Osteoblast (primary cell): ENCODE results near the gene PPT2. TPM values are rescaled to one million over a fixed set of nuclear protein-coding genes. Genes with fewer than 3 reads are reported as not detected.
A peak's percentile ranks its signal among the peaks of the same experiment; 100 is the strongest.
"Not testable (repeated sequence)": the region's sequence is repeated elsewhere in the genome, so short reads cannot be mapped to it uniquely, and the experiment has no call there.

Experiments used
- DNase-seq: peaks from one replicate; pipeline ENCODE4 v3.0.0; 2011; ENCODE audit warnings: low spot score, mixed read lengths; ENCODE audit not compliant: insufficient read length; ENCODE audit errors: missing footprints
- H2AFZ ChIP-seq: 2 replicates; pipeline ENCODE4 v1.6.0; 2011; ENCODE audit warnings: mild to moderate bottlenecking, low read length
- H3K27ac ChIP-seq: 2 replicates; pipeline ENCODE4 v1.5.1; 2011; ENCODE audit warnings: mild to moderate bottlenecking, low read depth, low read length, moderate library complexity
- H3K27me3 ChIP-seq: 2 replicates; pipeline ENCODE4 v1.6.0; 2012; ENCODE audit warnings: mild to moderate bottlenecking, control low read depth, inconsistent platforms, low read length, moderate library complexity; ENCODE audit not compliant: insufficient read depth
- H3K36me3 ChIP-seq: 2 replicates; pipeline ENCODE4 v1.5.1; 2011; ENCODE audit warnings: mild to moderate bottlenecking, low read length, control low read depth, moderate library complexity; ENCODE audit not compliant: insufficient read depth
- H3K4me1 ChIP-seq: 2 replicates; pipeline ENCODE4 v1.5.1; 2011; ENCODE audit warnings: mild to moderate bottlenecking, low read length, control low read depth, moderate library complexity; ENCODE audit not compliant: insufficient read depth
- H3K4me2 ChIP-seq: 2 replicates; pipeline ENCODE4 v1.6.0; 2011; ENCODE audit warnings: mild to moderate bottlenecking, low read length; ENCODE audit not compliant: insufficient read depth
- H3K4me3 ChIP-seq: fragments of 200-600 bp; sonication (generic); 3 replicates; pipeline ENCODE4 v1.5.1; 2012; ENCODE audit warnings: mild to moderate bottlenecking, low read length, inconsistent platforms; ENCODE audit not compliant: insufficient read depth
- H3K79me2 ChIP-seq: 2 replicates; pipeline ENCODE4 v1.6.0; 2012; ENCODE audit warnings: mild to moderate bottlenecking, low read length, control low read depth, inconsistent platforms; ENCODE audit not compliant: insufficient read depth
- H3K9me3 ChIP-seq: 2 replicates; pipeline ENCODE4 v1.5.1; 2011; ENCODE audit warnings: low read depth, low read length, control low read depth
- H4K20me1 ChIP-seq: 2 replicates; pipeline ENCODE4 v1.6.0; 2012; ENCODE audit warnings: mild to moderate bottlenecking, low read length, control low read depth; ENCODE audit not compliant: insufficient read depth
- CTCF ChIP-seq: IDR thresholded peaks from 2 replicates; pipeline ENCODE4 v1.5.1; 2011; ENCODE audit warnings: mild to moderate bottlenecking, low read depth, low read length, moderate library complexity; ENCODE audit errors: extremely low read depth
- total RNA-seq: library from RNA; depleted of rRNA; stranded (reverse); fragments of >200 nt; gene quantifications from 2 replicates; pipeline ENCODE4 v1.2.3, GENCODE V29; 2012

Gene PPT2
- total RNA-seq, 1 donor: 8.3 TPM

GRCh38 chr6:32133786-32134185, 20.2 kb upstream of the PPT2 start:
- TF ChIP-seq CTCF: no peak
- Histone ChIP-seq H3K4me1 (peaks cover 22% of the 10 kb centered on the region), H3K27me3 (no peaks in the 10 kb centered on the region), H2AFZ (peak overlapping the region; percentile 16), H3K27ac (no peak overlapping the region), H3K4me3 (no peak overlapping the region), H3K36me3 (no peaks in the 10 kb centered on the region), H3K79me2 (peaks cover 9% of the 10 kb centered on the region), H3K9me3 (no peaks in the 10 kb centered on the region), H4K20me1 (no peaks in the 10 kb centered on the region), H3K4me2 (no peak overlapping the region)
- peak; percentile 87 for DNase-seq

- H3K9me3 ChIP-seq: no peaks in the 10 kb centered on the region
- TF ChIP-seq CTCF: no peak
- no peaks in the 10 kb centered on the region for H3K36me3 ChIP-seq
- H3K4me1 ChIP-seq: peaks cover 13% of the 10 kb centered on the region
- H3K27me3 ChIP-seq: peaks cover 4% of the 10 kb centered on the region
- no peak overlapping the region for H3K4me3 ChIP-seq
- no peak for DNase-seq
- no peak overlapping the region for H2AFZ ChIP-seq
- no peaks in the 10 kb centered on the region for H4K20me1 ChIP-seq
- H3K4me2 ChIP-seq: no peak overlapping the region
- H3K79me2 ChIP-seq: no peaks in the 10 kb centered on the region
- no peak overlapping the region for H3K27ac ChIP-seq
These were observed 16.5 kb upstream of the PPT2 start for GRCh38 chr6:32137454-32137853.

- no peak overlapping the region for H3K27ac ChIP-seq
- no peak overlapping the region for H3K4me2 ChIP-seq
These were observed 14.4 kb upstream of the PPT2 start for GRCh38 chr6:32139590-32139989.

GRCh38 chr6:32140420-32141046, 13.4 kb upstream of the PPT2 start:
- no peak for DNase-seq
- Histone ChIP-seq H3K4me1 (peaks cover 3% of the 10 kb centered on the region), H3K79me2 (no peaks in the 10 kb centered on the region), H2AFZ (no peak overlapping the region), H3K36me3 (no peaks in the 10 kb centered on the region), H3K27ac (no peak overlapping the region), H3K4me3 (no peak overlapping the region), H3K9me3 (no peaks in the 10 kb centered on the region), H3K27me3 (peaks cover 4% of the 10 kb centered on the region), H4K20me1 (no peaks in the 10 kb centered on the region), H3K4me2 (no peak overlapping the region)
- TF ChIP-seq CTCF: no peak

More at GRCh38 chr6:32139590-32139989, 14.4 kb upstream of the PPT2 start:
- Histone ChIP-seq H3K79me2 (no peaks in the 10 kb centered on the region), H3K4me3 (no peak overlapping the region), H4K20me1 (no peaks in the 10 kb centered on the region), H3K9me3 (no peaks in the 10 kb centered on the region), H3K27me3 (peaks cover 4% of the 10 kb centered on the region), H2AFZ (no peak overlapping the region), H3K36me3 (no peaks in the 10 kb centered on the region), H3K4me1 (peaks cover 3% of the 10 kb centered on the region)
- DNase-seq: no peak
- no peak for TF ChIP-seq CTCF

- H3K27ac ChIP-seq, H4K20me1 ChIP-seq, H3K4me1 ChIP-seq, H2AFZ ChIP-seq, H3K36me3 ChIP-seq, H3K4me3 ChIP-seq, H3K79me2 ChIP-seq, H3K9me3 ChIP-seq, H3K4me2 ChIP-seq: not testable (repeated sequence)
- DNase-seq: peak; percentile 42
- H3K27me3 ChIP-seq: peaks cover 39% of the 10 kb centered on the region
These were observed 9.7 kb upstream of the PPT2 start for GRCh38 chr6:32144238-32144637.
